ENCODE data around the gene DLGAP1. TPM values are rescaled to one million over a fixed set of nuclear protein-coding genes. Genes with fewer than 3 reads are reported as not detected.

The DLGAP1 gene
- total and polyA plus RNA-seq, 10 donors, result 0.11 to 6.0 (median 2.1) TPM

GRCh38 chr18:3867236-3867635 lies 587.9 kb downstream of the DLGAP1 start:
- Histone ChIP-seq H3K27ac (no peak overlapping the region), H3K9me3 (no peaks in the 10 kb centered on the region), H3K27me3 (replicated peaks in 1 of 7) (peaks cover 0 to 13% (median 0%) of the 10 kb centered on the region in 7 donors), H3K4me1 (no peaks in the 10 kb centered on the region), H3K4me3 (no peak overlapping the region), H3K36me3 (no peaks in the 10 kb centered on the region)
- no peak for TF ChIP-seq POLR2AphosphoS5 (IDR thresholded peaks at IDR 0.05)
- no peak for TF ChIP-seq POLR2A (IDR thresholded peaks at IDR 0.05)
- no peak for TF ChIP-seq CTCF (IDR thresholded peaks at IDR 0.05 in 8 of 11, conservative IDR thresholded peaks at IDR 0.05 in 3 of 11)
- DNase-seq, result no peak
- intact Hi-C loops (cut with DNase I; ENCODE audit: low total_unique reads), result no loop called here
- WGBS, 5 donors, result 49 to 70% (median 58%) methylated on average over 3 of the region's 3 CpGs

- 89 to 94% (median 93%) methylated on average over 4 of the region's 4 CpGs for WGBS, 5 donors
- intact Hi-C loops (cut with DNase I; ENCODE audit: low total_unique reads), result no loop called here
Observed at GRCh38 chr18:3864669-3865298, 590.3 kb downstream of the DLGAP1 start.

GRCh38 chr18:3863593-3863992 lies 591.5 kb downstream of the DLGAP1 start:
- Histone ChIP-seq H3K4me3 (no peak overlapping the region), H3K36me3 (no peaks in the 10 kb centered on the region), H3K4me1 (no peaks in the 10 kb centered on the region), H3K27me3 (replicated peaks in 1 of 7) (peaks cover 0 to 5% (median 0%) of the 10 kb centered on the region in 7 donors), H3K27ac (no peak overlapping the region), H3K9me3 (no peaks in the 10 kb centered on the region)
- no peak for DNase-seq
- intact Hi-C loops (cut with DNase I; ENCODE audit: low total_unique reads), result no loop called here
- 68 to 90% (median 68%) methylated on average over 4 of the region's 4 CpGs for WGBS, 5 donors
- TF ChIP-seq CTCF (IDR thresholded peaks at IDR 0.05 in 8 of 11, conservative IDR thresholded peaks at IDR 0.05 in 3 of 11), result no peak
- no peak for TF ChIP-seq POLR2AphosphoS5 (IDR thresholded peaks at IDR 0.05)
- no peak for TF ChIP-seq POLR2A (IDR thresholded peaks at IDR 0.05)

More at GRCh38 chr18:3864669-3865298, 590.3 kb downstream of the DLGAP1 start:
- no peaks in the 10 kb centered on the region for H3K36me3 ChIP-seq
- H3K9me3 ChIP-seq, result no peaks in the 10 kb centered on the region
- no peak for DNase-seq
- no peaks in the 10 kb centered on the region for H3K4me1 ChIP-seq
- no peak overlapping the region for H3K27ac ChIP-seq
- no peak overlapping the region for H3K4me3 ChIP-seq
- TF ChIP-seq POLR2AphosphoS5 (IDR thresholded peaks at IDR 0.05) (no peak), CTCF (IDR thresholded peaks at IDR 0.05 in 8 of 11, conservative IDR thresholded peaks at IDR 0.05 in 3 of 11) (no peak), POLR2A (IDR thresholded peaks at IDR 0.05) (no peak)
- peaks cover 0 to 5% (median 0%) of the 10 kb centered on the region in 7 donors for H3K27me3 ChIP-seq (replicated peaks in 1 of 7)

- no peak for DNase-seq
- intact Hi-C loops (cut with DNase I; ENCODE audit: low total_unique reads), result no loop called here
- TF ChIP-seq CTCF (IDR thresholded peaks at IDR 0.05 in 8 of 11, conservative IDR thresholded peaks at IDR 0.05 in 3 of 11), result no peak
- no peak for TF ChIP-seq POLR2A (IDR thresholded peaks at IDR 0.05)
Observed at GRCh38 chr18:3863006-3863405, 592.1 kb downstream of the DLGAP1 start.

More at GRCh38 chr18:3863006-3863405, 592.1 kb downstream of the DLGAP1 start:
- Histone ChIP-seq H3K4me3 (no peak overlapping the region), H3K4me1 (no peaks in the 10 kb centered on the region), H3K27me3 (replicated peaks in 1 of 7) (peaks cover 0 to 5% (median 0%) of the 10 kb centered on the region in 7 donors), H3K9me3 (no peaks in the 10 kb centered on the region), H3K36me3 (no peaks in the 10 kb centered on the region), H3K27ac (no peak overlapping the region)
- 71 to 82% (median 78%) methylated on average over 4 of the region's 4 CpGs for WGBS, 5 donors

Data from spleen (tissue), 11 donors.